Umbilical cord (tissue), 2 donors: ENCODE data around the gene CHP1. TPM values are rescaled to one million over a fixed set of nuclear protein-coding genes. Genes with fewer than 3 reads are reported as not detected.
"Not testable (repeated sequence)": the region's sequence is repeated elsewhere in the genome, so short reads cannot be mapped to it uniquely, and the experiment has no call there.

ENCODE experiments used
- DNase-seq: peaks from one replicate; pipeline ENCODE4 v3.0.0-alpha.2; 2015; ENCODE audit warnings: low spot score
- total RNA-seq: library from RNA; depleted of rRNA; stranded (reverse); fragments of >200 nt; gene quantifications from one replicate; pipeline ENCODE4 v1.2.3, GENCODE V29; 2014; ENCODE audit warnings: low replicate concordance; ENCODE audit not compliant: insufficient read depth

The CHP1 gene
- total RNA-seq, 1 donor from 2014 or later: 71.7 TPM

DNA sequence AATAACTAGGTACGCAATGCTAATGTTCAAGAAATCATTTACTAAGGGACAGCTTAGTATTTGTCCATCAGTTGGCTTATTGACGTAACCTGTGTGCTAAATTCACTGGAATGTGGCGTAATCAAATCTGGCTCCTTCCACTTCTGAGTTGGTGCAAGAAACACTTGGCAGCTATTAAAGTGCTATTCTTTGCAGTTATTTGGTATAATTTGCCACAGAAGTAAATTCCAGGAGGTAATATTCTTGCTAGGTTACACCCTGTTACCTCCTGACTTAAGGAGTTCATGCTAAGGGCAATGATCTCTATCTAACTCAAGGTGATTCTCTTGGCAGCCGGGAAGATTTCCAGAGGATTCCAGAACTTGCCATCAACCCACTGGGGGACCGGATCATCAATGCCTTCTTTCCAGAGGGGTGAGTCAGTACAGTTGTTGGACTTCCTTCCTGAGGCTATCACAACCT lies 25.5 kb downstream of the CHP1 start:
- DNase-seq: no peak

- DNase-seq: no peak
Observed at GRCh38 chr15:41258750-41259471, 27.8 kb downstream of the CHP1 start.

- no peak for DNase-seq
Observed at GRCh38 chr15:41259546-41260189, 28.6 kb downstream of the CHP1 start.

DNA sequence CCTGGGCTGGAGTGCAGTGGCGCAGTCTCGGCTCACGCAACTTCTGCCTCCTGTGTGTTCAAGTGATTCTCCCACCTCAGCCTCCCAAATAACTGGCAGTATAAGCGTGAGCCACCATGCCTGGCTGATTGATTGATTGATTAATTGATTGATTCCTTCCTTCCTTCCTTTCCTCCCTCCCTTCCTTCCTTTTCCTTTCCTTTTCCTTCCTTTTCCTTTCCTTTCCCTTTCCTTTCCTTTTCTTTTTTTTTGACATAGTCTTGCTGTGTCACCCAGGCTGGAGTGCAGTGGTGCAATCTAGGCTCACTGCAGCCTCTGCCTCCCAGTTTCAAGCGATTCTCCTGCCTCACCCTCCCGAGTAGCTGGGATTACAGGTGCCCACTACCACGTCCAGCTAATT lies 29.9 kb downstream of the CHP1 start:
- not testable (repeated sequence) for DNase-seq

DNA sequence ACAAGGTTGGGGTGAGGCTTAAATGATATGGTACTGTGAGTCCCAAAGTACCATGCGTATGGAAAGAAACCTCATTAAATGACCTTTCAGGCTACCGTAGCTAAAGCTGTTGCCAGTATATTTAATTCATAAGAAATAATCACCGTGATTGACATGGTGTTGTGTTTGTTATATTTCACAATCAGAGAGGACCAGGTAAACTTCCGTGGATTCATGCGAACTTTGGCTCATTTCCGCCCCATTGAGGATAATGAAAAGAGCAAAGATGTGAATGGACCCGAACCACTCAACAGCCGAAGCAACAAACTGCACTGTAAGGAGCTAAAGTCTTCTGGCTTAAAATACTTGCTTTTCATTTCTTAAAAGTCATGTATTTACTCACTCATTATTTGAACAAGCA lies 31.5 kb downstream of the CHP1 start:
- no peak for DNase-seq

DNA sequence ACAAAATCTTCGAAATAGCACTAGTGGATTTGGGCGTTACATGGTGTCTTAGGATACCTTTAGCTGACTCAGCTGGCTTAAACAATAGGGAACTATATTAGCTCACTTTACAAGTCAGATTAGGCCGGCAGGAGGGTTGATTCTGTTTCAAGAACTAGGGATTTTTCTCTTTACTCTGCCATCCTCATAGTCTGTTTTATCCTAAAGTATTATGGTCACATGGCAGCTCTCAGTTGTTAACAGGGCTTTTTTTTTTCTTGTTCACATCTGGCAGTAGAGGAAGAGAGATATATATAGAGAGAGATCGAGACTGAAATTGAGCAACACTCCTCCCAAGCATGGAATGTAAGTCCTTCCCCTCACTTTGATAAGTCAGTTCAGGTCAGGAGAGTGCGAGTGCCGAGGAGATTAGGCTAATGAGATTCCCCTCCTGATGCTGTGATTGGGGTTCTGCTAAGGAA lies 32.9 kb downstream of the CHP1 start:
- DNase-seq: peak; percentile 91

DNA sequence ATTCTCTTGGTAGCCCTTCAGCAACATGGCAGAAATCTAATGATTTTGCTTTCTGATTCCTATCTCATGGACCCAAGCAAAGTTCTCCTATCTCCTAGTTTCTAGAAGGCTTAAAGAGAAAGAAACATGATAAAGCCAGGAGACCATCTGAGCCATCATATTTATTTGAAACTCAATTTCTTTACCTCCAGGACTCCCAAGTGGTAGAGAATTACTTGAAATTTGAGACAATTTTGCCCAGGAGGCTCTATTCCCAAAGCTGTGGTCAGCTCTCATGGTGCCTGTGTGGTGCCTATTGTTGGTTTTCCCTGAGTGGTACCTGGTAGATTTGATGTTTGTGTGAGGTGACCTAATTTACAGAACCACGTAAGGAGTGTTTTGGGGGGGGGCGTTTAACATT lies 38.8 kb downstream of the CHP1 start:
- no peak for DNase-seq

GRCh38 chr15:41276831-41277230 lies 45.8 kb downstream of the CHP1 start:
- DNase-seq: no peak

GRCh38 chr15:41278319-41278718 lies 47.3 kb downstream of the CHP1 start:
- no peak for DNase-seq

DNA sequence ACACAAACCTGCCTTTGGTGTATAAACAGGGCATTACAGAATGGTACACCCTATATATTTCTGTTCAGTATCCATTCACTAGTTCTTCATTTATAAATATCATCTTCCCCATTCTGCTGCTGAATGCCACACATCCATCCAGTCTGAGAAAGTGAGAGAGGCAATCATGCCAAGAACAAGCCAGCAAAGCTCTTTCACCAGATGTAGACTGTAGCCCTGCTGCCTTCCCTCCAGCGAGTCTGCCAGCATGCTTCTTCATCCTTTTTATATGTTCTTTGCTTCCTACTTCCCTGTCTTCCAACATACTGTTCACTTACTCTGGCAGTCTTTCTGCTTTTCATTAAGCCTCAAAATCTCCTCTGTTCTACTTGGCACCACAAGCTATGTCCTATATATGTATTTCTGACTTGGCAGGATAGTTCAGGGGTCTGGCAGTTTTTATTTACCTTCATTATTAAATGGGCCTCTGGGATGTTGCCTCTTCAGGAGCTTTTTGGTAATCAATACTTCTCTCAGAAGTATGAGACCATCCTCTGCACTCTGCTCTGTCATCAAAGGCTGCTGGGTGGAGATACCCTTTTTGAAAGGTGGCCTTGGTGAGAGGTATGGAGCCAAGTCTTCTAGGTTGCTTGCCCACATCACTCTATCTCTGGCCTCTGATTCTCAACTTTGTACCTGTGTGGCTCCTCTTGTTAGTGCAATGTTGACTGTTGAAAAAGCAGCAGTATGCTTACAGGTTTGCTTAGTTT lies 48.6 kb downstream of the CHP1 start:
- no peak for DNase-seq

DNA sequence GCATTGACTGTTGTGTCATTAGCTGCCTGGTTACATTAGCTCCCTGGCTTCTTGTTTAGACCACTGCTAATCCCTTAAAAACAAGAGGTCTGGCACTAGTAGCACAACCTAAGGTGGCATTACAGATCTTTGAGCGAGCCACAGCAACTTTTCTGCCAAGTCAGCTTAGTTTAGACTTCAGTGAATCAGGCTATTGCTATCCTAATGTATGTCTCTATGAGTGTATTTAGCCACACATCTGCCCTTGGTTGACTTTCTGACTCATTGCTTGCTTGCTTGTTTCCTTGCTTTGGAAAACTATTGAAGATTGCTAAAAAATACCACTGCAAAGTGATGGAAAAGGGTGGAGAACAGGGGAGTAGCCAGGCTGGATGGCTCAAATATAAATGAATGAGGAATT lies 50.2 kb downstream of the CHP1 start:
- peak; percentile 52 for DNase-seq

DNA sequence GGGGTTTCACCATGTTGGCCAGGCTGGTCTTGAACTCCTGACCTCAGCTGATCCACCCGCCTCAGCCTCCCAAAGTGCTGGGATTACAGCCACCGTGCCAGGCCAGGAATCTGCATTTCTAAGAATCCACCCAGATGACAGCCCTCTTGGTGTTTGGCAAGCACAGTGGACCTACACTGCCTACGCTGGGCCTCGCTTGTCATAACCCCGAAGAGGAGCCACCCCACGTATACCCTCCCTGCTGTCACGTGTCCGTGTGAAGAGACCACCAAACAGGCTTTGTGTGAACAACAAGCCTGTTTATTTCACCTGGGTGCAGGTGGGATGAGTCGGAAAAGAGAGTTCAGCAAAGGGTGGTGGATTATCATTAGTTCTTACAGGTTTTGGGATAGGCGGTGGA lies 51.4 kb downstream of the CHP1 start:
- not testable (repeated sequence) for DNase-seq

- not testable (repeated sequence) for DNase-seq
Observed at GRCh38 chr15:41282980-41283652, 52.0 kb downstream of the CHP1 start.

DNA sequence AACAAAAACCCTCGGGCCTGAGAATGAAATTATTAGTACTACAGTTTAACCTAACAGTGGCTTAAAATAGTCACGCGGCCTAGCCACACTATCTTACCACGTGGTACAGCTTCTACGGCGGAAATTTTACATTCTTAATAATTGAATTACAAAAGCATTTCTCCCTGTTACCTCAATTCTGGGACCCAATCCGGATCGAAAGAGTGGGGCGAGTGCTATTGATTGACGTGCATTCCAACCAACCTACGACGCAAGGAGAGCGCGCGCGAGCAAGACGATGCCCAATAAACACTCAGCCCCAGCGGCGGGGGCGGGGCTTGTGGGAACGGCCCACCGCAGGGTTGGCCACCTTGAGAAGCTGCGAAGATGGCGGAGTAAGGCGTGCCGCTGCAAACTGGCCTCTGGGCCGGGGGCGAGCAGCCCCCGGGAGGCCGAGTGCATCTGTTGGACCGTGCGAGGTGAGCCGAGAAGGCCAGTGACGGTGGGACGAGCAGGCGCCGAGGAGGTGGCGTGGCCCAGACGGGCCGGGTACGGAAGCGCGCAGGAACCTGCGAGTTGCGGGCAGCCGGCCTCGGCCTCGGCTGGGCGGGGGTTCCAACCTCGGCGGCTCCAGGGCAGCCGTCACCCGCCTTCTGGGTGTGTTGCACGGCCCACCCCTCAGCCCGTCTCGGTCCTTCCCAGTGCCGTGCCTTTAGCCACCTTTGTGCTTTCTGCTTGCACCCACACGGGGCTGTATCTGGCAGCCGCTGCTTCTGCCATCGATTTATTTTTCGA lies 52.8 kb downstream of the CHP1 start:
- peak; percentile 99 for DNase-seq

DNA sequence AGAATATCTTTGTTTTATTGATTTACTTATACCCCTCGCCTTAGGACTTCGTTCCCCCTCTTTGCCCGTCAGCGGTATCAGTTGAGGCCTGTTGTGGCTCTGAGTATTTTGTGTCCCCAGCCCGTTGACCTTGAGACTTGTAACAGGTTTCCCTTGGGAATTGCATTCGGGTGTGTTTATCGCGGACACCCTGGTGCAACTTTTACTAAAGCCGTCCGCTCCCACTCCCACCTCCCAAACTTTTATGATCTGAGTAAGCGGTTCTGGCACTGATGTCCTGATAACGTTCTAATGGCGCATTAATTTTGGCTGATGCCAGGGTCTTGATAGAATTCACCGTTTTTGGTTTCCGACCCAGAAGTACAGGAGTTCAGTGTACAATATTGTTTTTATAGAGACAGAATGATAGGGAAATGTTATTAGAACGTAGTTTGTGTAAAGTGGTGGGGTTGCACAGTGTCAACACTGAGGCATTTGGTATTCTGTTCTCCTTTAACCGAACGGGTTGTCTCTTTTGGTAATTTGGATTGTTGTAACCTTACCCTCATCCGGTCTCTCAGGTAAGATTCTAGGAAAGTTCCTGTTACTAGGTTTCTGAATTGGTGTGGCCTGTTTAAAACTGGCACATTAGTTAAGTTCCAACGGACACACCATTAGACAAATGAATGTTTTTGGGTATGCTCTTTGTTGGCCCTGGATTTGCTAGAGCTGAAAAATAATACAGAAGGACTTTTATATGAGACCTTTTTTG lies 53.5 kb downstream of the CHP1 start:
- DNase-seq: peak; percentile 18

- DNase-seq: no peak
Observed at GRCh38 chr15:41285285-41285684, 54.2 kb downstream of the CHP1 start.

DNA sequence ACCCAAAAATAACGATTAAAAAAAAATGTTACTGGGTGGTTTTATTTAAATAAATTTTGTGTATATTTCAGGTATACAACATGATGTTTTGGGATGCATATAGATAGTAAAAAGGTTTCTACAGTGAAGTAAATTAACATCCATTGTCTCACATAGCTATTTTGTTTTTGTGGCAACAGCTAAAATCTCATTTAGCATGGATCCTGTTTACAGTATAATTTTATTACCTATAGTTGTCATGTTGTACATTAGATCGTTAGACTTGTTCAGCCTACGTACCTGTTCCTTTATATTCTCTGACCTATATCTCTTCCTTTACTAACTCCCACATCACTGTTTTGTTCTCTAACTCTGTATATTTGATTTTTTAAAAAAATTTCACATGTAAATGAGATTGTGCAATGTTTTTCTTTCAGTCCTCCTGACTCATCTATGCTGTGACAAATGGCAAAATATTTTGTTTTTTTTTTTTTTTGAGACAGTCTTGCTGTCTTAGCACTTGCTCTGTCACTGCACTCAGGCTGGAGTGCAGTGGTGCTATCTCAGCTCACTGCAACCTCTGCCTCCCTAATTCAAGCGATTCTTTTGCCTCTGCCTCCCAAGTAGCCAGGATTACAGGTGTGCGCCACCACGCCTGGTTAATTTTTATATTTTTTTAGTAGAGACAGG lies 55.7 kb downstream of the CHP1 start:
- no peak for DNase-seq

GRCh38 chr15:41288464-41288863 lies 57.4 kb downstream of the CHP1 start:
- DNase-seq: no peak

DNA sequence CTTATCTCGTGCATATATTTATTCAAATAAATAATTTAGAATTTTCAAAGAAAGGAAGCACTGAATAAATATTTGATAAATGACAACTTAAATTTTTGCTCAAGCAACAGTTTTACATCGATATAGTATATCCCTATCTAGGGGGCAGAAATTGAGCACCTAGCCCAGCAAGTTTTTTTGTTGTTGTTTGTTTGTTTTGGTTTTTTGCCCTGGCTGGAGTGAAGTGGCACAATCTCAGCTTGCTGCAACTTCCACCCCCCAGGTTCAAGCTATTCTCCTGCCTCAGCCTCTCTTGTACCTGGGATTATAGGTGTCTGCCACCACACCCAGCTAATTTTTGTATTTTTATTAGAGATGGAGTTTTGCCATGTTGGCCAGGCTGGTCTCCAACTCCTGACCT lies 58.9 kb downstream of the CHP1 start:
- DNase-seq: no peak
